Cardiac ventricle fibroblast (primary cell): ENCODE measurements around the gene ITM2A. TPM values are rescaled to one million over a fixed set of nuclear protein-coding genes. Genes with fewer than 3 reads are reported as not detected.

ENCODE experiments used
- total RNA-seq: library from RNA; depleted of rRNA; stranded (reverse); fragments of >200 nt; gene quantifications from 2 replicates; pipeline ENCODE4 v1.2.3, GENCODE V29; 2015

The ITM2A gene
- 6.3 and 7.4 TPM in 2 replicates for total RNA-seq

GRCh38 chrX:79366873-79367749 lies at the start of gene ITM2A:
ITM2A (minus strand) TSS chrX:79367334; CDS start chrX:79367215, 119 bp downstream.

Other genes with a start within 250 kb of the ITM2A start
- gene GPR174, start 222.6 kb downstream of the ITM2A start, total RNA-seq, result not detected in 2 replicates